NB4 (cell line): ENCODE results near the gene NUP62.

ENCODE experiments used
- POLR2A ChIP-seq: IDR thresholded peaks from 2 replicates; pipeline ENCODE4 v1.6.1; 2011; ENCODE audit warnings: mild to moderate bottlenecking; ENCODE audit not compliant: insufficient read length; ENCODE audit errors: extremely low read depth
- TF ChIP-seq, protein P1 (sequence below): IDR thresholded peaks from one replicate; pipeline ENCODE4 v1.5.1; 2012; ENCODE audit warnings: low read depth, low read length

DNA sequence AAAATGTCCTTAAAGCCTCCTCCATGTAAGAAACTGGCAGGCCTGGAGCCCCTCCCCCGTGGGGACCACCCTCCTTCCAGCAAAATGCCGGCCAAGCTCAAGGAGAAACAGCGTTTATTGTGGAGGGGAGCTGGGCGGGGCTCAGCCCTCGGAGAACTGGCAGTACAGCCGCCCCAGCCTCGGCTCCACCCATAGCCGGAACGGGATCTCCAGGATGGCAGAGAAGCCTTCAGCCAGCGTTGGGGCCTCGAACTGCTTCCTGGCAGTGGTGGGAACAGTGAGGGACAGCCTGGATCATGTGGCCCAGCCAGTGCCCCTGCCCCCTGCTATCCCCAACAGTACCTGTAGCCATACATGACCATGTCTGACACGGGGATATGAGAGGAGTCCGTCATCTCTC lies 68.2 kb downstream of the NUP62 start:
- TF ChIP-seq, protein P1, sequence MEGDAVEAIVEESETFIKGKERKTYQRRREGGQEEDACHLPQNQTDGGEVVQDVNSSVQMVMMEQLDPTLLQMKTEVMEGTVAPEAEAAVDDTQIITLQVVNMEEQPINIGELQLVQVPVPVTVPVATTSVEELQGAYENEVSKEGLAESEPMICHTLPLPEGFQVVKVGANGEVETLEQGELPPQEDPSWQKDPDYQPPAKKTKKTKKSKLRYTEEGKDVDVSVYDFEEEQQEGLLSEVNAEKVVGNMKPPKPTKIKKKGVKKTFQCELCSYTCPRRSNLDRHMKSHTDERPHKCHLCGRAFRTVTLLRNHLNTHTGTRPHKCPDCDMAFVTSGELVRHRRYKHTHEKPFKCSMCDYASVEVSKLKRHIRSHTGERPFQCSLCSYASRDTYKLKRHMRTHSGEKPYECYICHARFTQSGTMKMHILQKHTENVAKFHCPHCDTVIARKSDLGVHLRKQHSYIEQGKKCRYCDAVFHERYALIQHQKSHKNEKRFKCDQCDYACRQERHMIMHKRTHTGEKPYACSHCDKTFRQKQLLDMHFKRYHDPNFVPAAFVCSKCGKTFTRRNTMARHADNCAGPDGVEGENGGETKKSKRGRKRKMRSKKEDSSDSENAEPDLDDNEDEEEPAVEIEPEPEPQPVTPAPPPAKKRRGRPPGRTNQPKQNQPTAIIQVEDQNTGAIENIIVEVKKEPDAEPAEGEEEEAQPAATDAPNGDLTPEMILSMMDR: no peak
- no peak for TF ChIP-seq POLR2A
